BJ (cell line): ENCODE results near the gene HPCA. TPM values are rescaled to one million over a fixed set of nuclear protein-coding genes. Genes with fewer than 3 reads are reported as not detected.

Experiments
- CTCF ChIA-PET: fragments of 350-600 bp; formaldehyde crosslinking; extraction: SDS; loops from one replicate; lab custom pipeline; 2021; ENCODE audit warnings: antibody characterized with exemption, inconsistent platforms; lab: Yijun Ruan, JAX
- POLR2A ChIA-PET: fragments of 300-600 bp; sonication (Branson Sonifier 250); formaldehyde crosslinking; extraction: SDS; loops from one replicate; lab custom pipeline; 2021; ENCODE audit warnings: antibody characterized with exemption; lab: Charles Lee
- DNase-seq: peaks from one replicate; pipeline ENCODE4 v3.0.0-alpha.2; 2011; ENCODE audit warnings: low read depth
- H3K27me3 ChIP-seq: 2 replicates; pipeline ENCODE4 v1.6.0; 2011; ENCODE audit warnings: low read length; ENCODE audit not compliant: control insufficient read depth, insufficient read depth
- H3K36me3 ChIP-seq: 2 replicates; pipeline ENCODE4 v1.5.1; 2011; ENCODE audit warnings: low read length; ENCODE audit not compliant: control insufficient read depth, insufficient read depth
- H3K4me3 ChIP-seq: 2 replicates; pipeline ENCODE4 v1.5.1; 2011; ENCODE audit warnings: low read depth, mild to moderate bottlenecking, control low read depth, low read length
- polyA plus RNA-seq: library from polyadenylated mRNA; depleted of rRNA; stranded (reverse); fragments of >200 nt; gene quantifications from 2 replicates; pipeline ENCODE4 v1.2.3, GENCODE V29; 2011
- TF ChIP-seq, protein P1 (sequence below): IDR thresholded peaks from 2 replicates; pipeline ENCODE4 v1.5.1; 2011; ENCODE audit warnings: low read depth, mild to moderate bottlenecking, control low read depth, inconsistent platforms, low read length, moderate library complexity; ENCODE audit not compliant: insufficient read depth

Gene HPCA
- polyA plus RNA-seq, 1 experiment = not detected

- DNase-seq = no peak
- Histone ChIP-seq H3K4me3 (no peak overlapping the region), H3K27me3 (no peaks in the 10 kb centered on the region), H3K36me3 (no peaks in the 10 kb centered on the region)
- ChIA-PET CTCF (no interaction called here), POLR2A (no interaction called here)
- TF ChIP-seq, protein P1, sequence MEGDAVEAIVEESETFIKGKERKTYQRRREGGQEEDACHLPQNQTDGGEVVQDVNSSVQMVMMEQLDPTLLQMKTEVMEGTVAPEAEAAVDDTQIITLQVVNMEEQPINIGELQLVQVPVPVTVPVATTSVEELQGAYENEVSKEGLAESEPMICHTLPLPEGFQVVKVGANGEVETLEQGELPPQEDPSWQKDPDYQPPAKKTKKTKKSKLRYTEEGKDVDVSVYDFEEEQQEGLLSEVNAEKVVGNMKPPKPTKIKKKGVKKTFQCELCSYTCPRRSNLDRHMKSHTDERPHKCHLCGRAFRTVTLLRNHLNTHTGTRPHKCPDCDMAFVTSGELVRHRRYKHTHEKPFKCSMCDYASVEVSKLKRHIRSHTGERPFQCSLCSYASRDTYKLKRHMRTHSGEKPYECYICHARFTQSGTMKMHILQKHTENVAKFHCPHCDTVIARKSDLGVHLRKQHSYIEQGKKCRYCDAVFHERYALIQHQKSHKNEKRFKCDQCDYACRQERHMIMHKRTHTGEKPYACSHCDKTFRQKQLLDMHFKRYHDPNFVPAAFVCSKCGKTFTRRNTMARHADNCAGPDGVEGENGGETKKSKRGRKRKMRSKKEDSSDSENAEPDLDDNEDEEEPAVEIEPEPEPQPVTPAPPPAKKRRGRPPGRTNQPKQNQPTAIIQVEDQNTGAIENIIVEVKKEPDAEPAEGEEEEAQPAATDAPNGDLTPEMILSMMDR = no peak
These were observed 31.2 kb downstream of the HPCA start for GRCh38 chr1:32917521-32917920.

DNA sequence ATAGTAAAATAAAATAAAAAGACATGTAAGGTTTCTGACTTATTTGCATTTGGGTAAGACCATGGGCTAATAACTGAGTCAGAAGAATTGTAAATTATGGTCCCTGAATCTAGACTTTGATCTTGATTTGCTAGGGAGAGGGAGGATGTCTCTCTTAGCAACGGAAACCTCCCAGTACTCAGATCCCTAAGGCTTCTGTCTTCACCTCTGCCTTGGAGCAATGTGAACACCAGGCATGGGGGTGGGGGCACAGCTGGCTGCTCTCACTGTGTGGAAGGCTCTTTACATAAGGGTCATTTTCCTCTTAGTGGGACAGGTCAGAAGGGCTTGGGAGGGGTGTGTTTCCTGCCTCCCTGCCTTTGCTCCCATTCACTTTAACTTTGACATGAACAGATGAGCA, 31.9 kb downstream of the HPCA start:
- TF ChIP-seq, protein P1 = no peak
- DNase-seq = no peak
- CTCF ChIA-PET = no interaction called here
- no peak overlapping the region for H3K4me3 ChIP-seq
- no peaks in the 10 kb centered on the region for H3K27me3 ChIP-seq
- H3K36me3 ChIP-seq = no peaks in the 10 kb centered on the region
- POLR2A ChIA-PET = no interaction called here

DNA sequence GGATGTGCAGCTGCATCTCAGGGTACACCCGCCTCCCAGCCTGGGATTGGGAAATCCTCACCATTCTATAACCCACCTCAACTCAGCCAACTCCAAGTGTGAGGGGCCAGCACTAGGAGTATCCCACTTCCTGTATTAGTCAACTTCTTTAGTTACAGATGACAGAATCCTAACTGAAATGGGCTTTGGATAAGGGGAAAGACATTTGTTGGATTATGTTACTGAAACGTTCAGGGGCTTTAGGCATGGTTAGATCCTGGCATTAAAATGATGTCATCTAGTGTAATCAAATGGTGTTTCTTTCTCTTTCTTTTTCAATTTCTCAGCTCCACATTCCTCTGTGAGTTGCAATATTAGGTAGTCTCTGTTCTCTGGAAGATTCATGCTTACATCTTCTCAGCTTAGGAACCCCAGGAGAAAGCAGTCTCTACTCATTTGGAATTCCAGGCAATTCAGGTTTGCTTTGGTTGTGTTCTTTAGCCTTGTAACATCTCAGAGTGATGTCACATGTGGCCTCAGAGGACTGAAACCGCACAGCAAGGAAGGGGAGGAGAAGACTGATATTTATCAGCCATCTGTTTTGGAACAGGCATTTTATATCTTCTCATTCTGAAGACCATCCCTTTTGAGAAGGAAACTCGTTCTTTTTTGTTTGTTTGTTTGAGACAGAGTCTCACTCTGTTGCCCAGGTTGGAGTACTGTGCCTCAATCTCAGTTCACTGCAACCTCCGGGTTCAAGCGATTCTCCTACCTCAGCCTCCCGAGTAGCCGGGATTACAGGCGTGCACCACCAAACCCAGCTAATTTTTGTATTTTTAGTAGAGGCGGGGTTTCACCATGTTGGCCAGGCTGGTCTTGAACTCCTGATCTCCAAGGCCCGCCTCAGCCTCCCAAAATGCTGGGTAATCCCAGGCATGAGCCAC, 33.8 kb downstream of the HPCA start:
- Histone ChIP-seq H3K27me3 (no peaks in the 10 kb centered on the region), H3K4me3 (no peak overlapping the region), H3K36me3 (no peaks in the 10 kb centered on the region)
- DNase-seq = peak; percentile 8
- ChIA-PET POLR2A (interaction anchor here (0.6 kb wide), 1 partner anchor 276 kb away, joined by 3 read pairs; no protein-coding TSS in a partner anchor), CTCF (interaction anchor here (0.9 to 1.0 kb wide), 3 partner anchors 48 to 95 kb away, joined by 3 read pairs; no protein-coding TSS in a partner anchor)
- TF ChIP-seq, protein P1 = no peak

GRCh38 chr1:32920833-32921232, 34.5 kb downstream of the HPCA start:
- H3K4me3 ChIP-seq = no peak overlapping the region
- TF ChIP-seq, protein P1 = no peak
- DNase-seq = no peak
- H3K36me3 ChIP-seq = no peaks in the 10 kb centered on the region
- H3K27me3 ChIP-seq = no peaks in the 10 kb centered on the region
- ChIA-PET POLR2A (interaction anchor here (0.6 kb wide), 1 partner anchor 277 kb away, joined by 3 read pairs; no protein-coding TSS in a partner anchor), CTCF (interaction anchor here (1.6 kb wide), 1 partner anchor 13 kb away, joined by 4 read pairs; no protein-coding TSS in a partner anchor)

- POLR2A ChIA-PET = no interaction called here
- TF ChIP-seq, protein P1 = no peak
- CTCF ChIA-PET = interaction anchor here (0.6 kb wide), 1 partner anchor 8 kb away, joined by 5 read pairs; no protein-coding TSS in a partner anchor
- H3K36me3 ChIP-seq = no peaks in the 10 kb centered on the region
- no peaks in the 10 kb centered on the region; the same call in 1 of the 2 replicates for H3K27me3 ChIP-seq
- no peak overlapping the region for H3K4me3 ChIP-seq
- no peak for DNase-seq
These were observed 38.6 kb downstream of the HPCA start for GRCh38 chr1:32924881-32925344.
